K562 (cell line): Measurements from ENCODE around the gene FBLIM1. TPM values are rescaled to one million over a fixed set of nuclear protein-coding genes. Genes with fewer than 3 reads are reported as not detected.

Experiments used
- ATAC-seq: fragments of 200-7000 bp; cut with Tn5 transposase; 3 replicates; pipeline ENCODE4 v1.9.1; 2020; ENCODE audit warnings: moderate library complexity
- BruUV-seq: library from RNA; stranded (reverse); fragments of 400-500 nt; replicated peaks from 2 replicates; lab custom pipeline; 2021; lab: Mats Ljungman, UMichigan
- CTCF ChIA-PET: fragments of 300-600 bp; formaldehyde crosslinking; extraction: SDS; loops from one replicate; lab custom pipeline; 2021; ENCODE audit warnings: low intra/inter-chr PET ratio; lab: Yijun Ruan, JAX
- POLR2A ChIA-PET: fragments of 300-600, 350-650 bp; sonication (Branson Sonifier 250); formaldehyde crosslinking; extraction: SDS; loops from one replicate; lab custom pipeline; 2021; ENCODE audit warnings: antibody characterized with exemption, inconsistent platforms; lab: Yijun Ruan, JAX
- DNase-seq, 4 experiments: peaks; one replicate each; pipeline versions ENCODE4 v3.0.0 to v3.0.0-alpha.2; 2011 to 2018; ENCODE audit warnings: low spot score in 3 of 4, mixed read lengths in 3 of 4; ENCODE audit errors: extremely low read depth in 1 of 4
- FAIRE-seq: peaks from 2 replicates; lab custom pipeline; 2011; peaks lifted over from hg19 to GRCh38; lab: Jason Lieb, UNC
- H2AFZ ChIP-seq: 2 replicates; pipeline ENCODE4 v1.6.0; 2011; ENCODE audit warnings: low read depth, low read length, control low read depth, inconsistent platforms
- H3K27ac ChIP-seq: fragments of 200-600 bp; 3 replicates; pipeline ENCODE4 v1.8.0; 2011; ENCODE audit warnings: low read depth, mild to moderate bottlenecking, control low read depth, inconsistent platforms, low read length, moderate library complexity, mixed read lengths; ENCODE audit errors: extremely low read depth
- H3K27me3 ChIP-seq, 2 experiments: fragments of 300-600 bp in 1 of 2; 2 replicates in 1 of 2; 3 replicates in 1 of 2; pipeline versions ENCODE4 v1.6.0 to v1.8.0; 2011; ENCODE audit warnings: inconsistent platforms in 2 of 2, low read length in 2 of 2, mild to moderate bottlenecking in 1 of 2, mixed read lengths in 1 of 2, moderate library complexity in 1 of 2; ENCODE audit not compliant: control insufficient read depth in 2 of 2, insufficient read depth in 2 of 2
- H3K36me3 ChIP-seq: fragments of 300-600 bp; 3 replicates; pipeline ENCODE4 v1.8.0; 2011; ENCODE audit warnings: mild to moderate bottlenecking, low read length, inconsistent platforms; ENCODE audit not compliant: control insufficient read depth, insufficient read depth
- H3K4me1 ChIP-seq, 2 experiments: fragments of 200-600 bp in 1 of 2; replicated peaks in 1 of 2; 2 replicates in 1 of 2; 3 replicates in 1 of 2; pipeline versions ENCODE4 v1.5.1 to v1.8.0; 2011; ENCODE audit warnings: inconsistent platforms in 2 of 2, low read length in 2 of 2, mild to moderate bottlenecking in 1 of 2, mixed read lengths in 1 of 2, moderate library complexity in 1 of 2; ENCODE audit not compliant: control insufficient read depth in 2 of 2, insufficient read depth in 2 of 2
- H3K4me2 ChIP-seq: 2 replicates; pipeline ENCODE4 v1.6.1; 2011; ENCODE audit warnings: low read length, control low read depth, inconsistent platforms, mixed read lengths; ENCODE audit not compliant: insufficient read depth
- H3K4me3 ChIP-seq: fragments of 200-600 bp; sonication (generic), shearing (Covaris generic); 2 replicates; pipeline ENCODE4 v1.5.1; 2016; ENCODE audit warnings: control low read depth, inconsistent platforms
- H3K79me2 ChIP-seq: fragments of 200-600 bp; 3 replicates; pipeline ENCODE4 v1.8.0; 2011; ENCODE audit warnings: low read length, inconsistent platforms; ENCODE audit not compliant: control insufficient read depth, insufficient read depth
- H3K9ac ChIP-seq, 2 experiments: 2 replicates each; pipeline versions ENCODE4 v1.6.0 to v1.6.1; 2011; ENCODE audit warnings: low read depth in 2 of 2, low read length in 2 of 2, control low read depth in 1 of 2, inconsistent platforms in 1 of 2, mild to moderate bottlenecking in 1 of 2, mixed read lengths in 1 of 2; ENCODE audit not compliant: insufficient read depth in 1 of 2
- H3K9me1 ChIP-seq: one replicate; pipeline ENCODE4 v1.6.0; 2011; ENCODE audit warnings: inconsistent platforms, mild to moderate bottlenecking, low read length, moderate library complexity; ENCODE audit not compliant: control insufficient read depth, insufficient read depth
- H3K9me3 ChIP-seq: replicated peaks from 2 replicates; pipeline ENCODE4 v1.5.1; 2011; ENCODE audit warnings: low read depth, low read length, inconsistent platforms; ENCODE audit not compliant: control insufficient read depth, insufficient read depth
- H4K20me1 ChIP-seq: replicated peaks from 2 replicates; pipeline ENCODE4 v1.6.1; 2011; ENCODE audit warnings: low read length, inconsistent platforms, mixed read lengths; ENCODE audit not compliant: control insufficient read depth, insufficient read depth
- NCOA6 ChIP-seq: fragments of 450-650 bp; IDR thresholded peaks from 2 replicates; pipeline ENCODE4 v1.6.1; 2017; ENCODE audit warnings: mild to moderate bottlenecking
- TFAP4 ChIP-seq: sonication (generic); formaldehyde crosslinking; IDR thresholded peaks from 2 replicates; pipeline ENCODE4 v1.8.0; 2022; ENCODE audit warnings: missing genetic modification reagents, mild to moderate bottlenecking, moderate library complexity, borderline replicate concordance
- ZBTB2 ChIP-seq: fragments of 450-650 bp; IDR thresholded peaks from 2 replicates; pipeline ENCODE4 v1.6.1; 2016; ENCODE audit warnings: antibody characterized with exemption
- WGBS: fragments of 100-300 bp; shearing (Covaris generic); methylation state at CpG from one replicate; pipeline ENCODE4 v1.1.6; 2016; ENCODE audit warnings: low coverage, mixed read lengths; ENCODE audit not compliant: insufficient coverage; ENCODE audit errors: missing lambda C conversion rate; 5-methylcytosine and 5-hydroxymethylcytosine counted together
- in situ Hi-C: fragments of 300-500 bp; cut with MboI; formaldehyde crosslinking; loops from 4 replicates; pipeline ENCODE4 v1.15.0; 2018; ENCODE audit warnings: inconsistent platforms, mixed read lengths
- intact Hi-C: fragments of 100-400 bp; cut with micrococcal nuclease; formaldehyde crosslinking; loops from 2 replicates; pipeline ENCODE4 v1.14.2; 2022
- polyA plus RNA-seq, 8 experiments: library from polyadenylated mRNA; depleted of rRNA in 4 of 8; stranded (reverse) in 5 of 8; unstranded in 3 of 8; fragments of >200 nt; fragmentation: Nextera tagmentation in 2 of 8; fragmentation: Illumina TruSeq in 1 of 8; extraction: Ambion mirVana in 2 of 8; extraction: Trizol in 1 of 8; gene quantifications; 2 replicates each; pipeline versions ENCODE4 v1.2.1 to v1.2.3, GENCODE V29; 2011 to 2014; ENCODE audit warnings: inconsistent platforms in 1 of 8, missing spikeins in 1 of 8
- total RNA-seq, 7 experiments: library from RNA; depleted of rRNA in 6 of 7; stranded (reverse); fragments of >200 nt in 6 of 7; fragmentation: Illumina TruSeq in 2 of 7; extraction: Trizol in 2 of 7; gene quantifications; 2 replicates each; pipeline versions ENCODE4 v1.2.1 to v1.2.3, GENCODE V29; 2011 to 2021; ENCODE audit warnings: low replicate concordance in 1 of 7

Gene FBLIM1
- total and polyA plus RNA-seq, 9 of the 15 experiments (the other 6 are each of a cell fraction or from before 2014, with no cell fraction given) = 0.14 to 0.24 TPM; not detected in 7

- no peaks in the 10 kb centered on the region for H3K9me1 ChIP-seq
- DNase-seq = no peak
- H3K4me3 ChIP-seq = no peak overlapping the region
- no peaks in the 10 kb centered on the region for H3K36me3 ChIP-seq
- TF ChIP-seq ZBTB2 (no peak), NCOA6 (no peak), TFAP4 (CRISPR knock-in tag) (0 out of 2 replicates have a peak, but pooled peaks have one; percentile 14)
- no peaks in the 10 kb centered on the region for H4K20me1 ChIP-seq
- intact Hi-C loops (no loop called here), in situ Hi-C loops (no loop called here)
- H3K27me3 ChIP-seq = peaks cover 20 to 61% of the 10 kb centered on the region in 2 experiments
- BruUV-seq = no TSS peak
- ATAC-seq = peak; percentile 18; the same call in 1 of the 3 replicates
- FAIRE-seq = peak; percentile 6
- no peak overlapping the region for H2AFZ ChIP-seq
- H3K27ac ChIP-seq = no peak overlapping the region
- no peaks in the 10 kb centered on the region; the same call in 1 of the 2 replicates for H3K9me3 ChIP-seq
- H3K9ac ChIP-seq = peak overlapping the region in 1 of 2 experiments; percentile 28; a peak in 1 of 4 replicates
- H3K4me1 ChIP-seq = peaks cover 0 to 4% of the 10 kb centered on the region in 2 experiments; a peak in 2 of 5 replicates
- ChIA-PET POLR2A (interaction anchor here (0.6 to 1.3 kb wide), 4 partner anchors 11 to 1133 kb away, joined by 3 to 4 read pairs (median 3); no protein-coding TSS in a partner anchor), CTCF (no interaction called here)
- no peak overlapping the region for H3K4me2 ChIP-seq
- no peaks in the 10 kb centered on the region for H3K79me2 ChIP-seq
- WGBS = 3% methylated on average over 6 of the region's 6 CpGs
Measured at GRCh38 chr1:15771836-15772515, 13.4 kb downstream of the FBLIM1 start.
